Measurements from ENCODE around the gene KCNH5. TPM values are rescaled to one million over a fixed set of nuclear protein-coding genes. Genes with fewer than 3 reads are reported as not detected.

The KCNH5 gene
- 0.29 TPM for total RNA-seq
- long read RNA-seq, result 0 reads

- ATAC-seq (peak; percentile 68), DNase-seq (no peak)
- Histone ChIP-seq H3K27ac (no peak within 1 kb of the TSS), H3K4me1 (no peaks in the 10 kb centered on the region), H3K27me3 (peaks cover 60% of the 10 kb centered on the region), H3K9me3 (no peaks in the 10 kb centered on the region), H3K4me3 (peak within 1 kb of the TSS; percentile 11), H3K36me3 (no peaks in the 10 kb centered on the region)
- intact Hi-C loops (cut with DNase I), result no loop called here
- TF ChIP-seq CTCF (IDR thresholded peaks at IDR 0.05), result no peak
Measured at GRCh38 chr14:63045234-63045611, at the start of gene KCNH5. TSS of gene KCNH5 (minus strand) at chr14:63045458. CDS start at chr14:63045186, 272 bp downstream.

GRCh38 chr14:63091394-63091996, 46.2 kb upstream of the KCNH5 start:
- no peak overlapping the region for H3K4me3 ChIP-seq
- no peaks in the 10 kb centered on the region for H3K4me1 ChIP-seq
- DNase-seq (no peak), ATAC-seq (no peak)
- H3K27me3 ChIP-seq, result no peaks in the 10 kb centered on the region
- H3K9me3 ChIP-seq, result no peaks in the 10 kb centered on the region
- H3K36me3 ChIP-seq, result no peaks in the 10 kb centered on the region
- TF ChIP-seq CTCF (IDR thresholded peaks at IDR 0.05), result no peak
- intact Hi-C loops (cut with DNase I), result no loop called here
- no peak overlapping the region for H3K27ac ChIP-seq

- Histone ChIP-seq H3K27ac (no peak overlapping the region), H3K27me3 (no peaks in the 10 kb centered on the region), H3K36me3 (no peaks in the 10 kb centered on the region), H3K9me3 (no peaks in the 10 kb centered on the region), H3K4me1 (no peaks in the 10 kb centered on the region), H3K4me3 (no peak overlapping the region)
- intact Hi-C loops (cut with DNase I), result no loop called here
- TF ChIP-seq CTCF (IDR thresholded peaks at IDR 0.05), result no peak
- ATAC-seq (no peak), DNase-seq (no peak)
Measured at GRCh38 chr14:63088865-63089264, 43.6 kb upstream of the KCNH5 start.

GRCh38 chr14:63078569-63078968, 33.3 kb upstream of the KCNH5 start:
- no peak for TF ChIP-seq CTCF (IDR thresholded peaks at IDR 0.05)
- Histone ChIP-seq H3K27me3 (no peaks in the 10 kb centered on the region), H3K4me1 (no peaks in the 10 kb centered on the region), H3K9me3 (no peaks in the 10 kb centered on the region), H3K4me3 (no peak overlapping the region), H3K36me3 (no peaks in the 10 kb centered on the region), H3K27ac (no peak overlapping the region)
- intact Hi-C loops (cut with DNase I), result no loop called here
- DNase-seq, result no peak
- ATAC-seq, result no peak

GRCh38 chr14:63076488-63076887, 31.2 kb upstream of the KCNH5 start:
- H3K4me1 ChIP-seq, result no peaks in the 10 kb centered on the region
- DNase-seq, result no peak
- H3K27ac ChIP-seq, result no peak overlapping the region
- intact Hi-C loops (cut with DNase I), result no loop called here
- no peaks in the 10 kb centered on the region for H3K36me3 ChIP-seq
- H3K27me3 ChIP-seq, result no peaks in the 10 kb centered on the region
- TF ChIP-seq CTCF (IDR thresholded peaks at IDR 0.05), result no peak
- H3K9me3 ChIP-seq, result no peaks in the 10 kb centered on the region
- H3K4me3 ChIP-seq, result no peak overlapping the region
- ATAC-seq, result no peak

- TF ChIP-seq CTCF (IDR thresholded peaks at IDR 0.05), result no peak
- H3K9me3 ChIP-seq, result no peaks in the 10 kb centered on the region
- no peak for DNase-seq
- intact Hi-C loops (cut with DNase I), result no loop called here
- ATAC-seq, result no peak
- no peak overlapping the region for H3K4me3 ChIP-seq
- H3K27ac ChIP-seq, result no peak overlapping the region
- H3K36me3 ChIP-seq, result no peaks in the 10 kb centered on the region
- H3K4me1 ChIP-seq, result no peaks in the 10 kb centered on the region
- H3K27me3 ChIP-seq, result peaks cover 4% of the 10 kb centered on the region
Measured at GRCh38 chr14:63055631-63056030, 10.4 kb upstream of the KCNH5 start.

Data from upper lobe of right lung (tissue), 1 donor.